Ovary (tissue), 9 donors: ENCODE data around the gene PCBP3. TPM values are rescaled to one million over a fixed set of nuclear protein-coding genes. Genes with fewer than 3 reads are reported as not detected.

ENCODE experiments used
- DNase-seq, 5 donors: peaks; one replicate each; pipeline ENCODE4 v3.0.0-alpha.2; 2019 to 2020
- H3K27ac ChIP-seq, 2 donors: fragments of 200-600 bp; one replicate each; pipeline versions ENCODE4 v1.5.1 to v1.8.0; 2019 to 2022
- H3K27me3 ChIP-seq: fragments of 200-600 bp; one replicate; pipeline ENCODE4 v1.8.0; 2022
- H3K36me3 ChIP-seq: fragments of 200-600 bp; sonication (generic); one replicate; pipeline ENCODE4 v1.5.1; 2019
- H3K4me1 ChIP-seq: one replicate; pipeline ENCODE4 v1.8.1; 2013; ENCODE audit warnings: mild to moderate bottlenecking, moderate library complexity; ENCODE audit not compliant: insufficient read depth
- H3K4me3 ChIP-seq: fragments of 200-600 bp; sonication (generic); one replicate; pipeline ENCODE4 v1.5.1; 2017
- H3K9me3 ChIP-seq, 2 donors: fragments of 200-600 bp in 1 of 2; sonication (generic) in 1 of 2; one replicate each; pipeline versions ENCODE4 v1.5.1 to v1.8.1; 2013 to 2019; ENCODE audit warnings: mild to moderate bottlenecking in 1 of 2, moderate library complexity in 1 of 2
- CTCF ChIP-seq, 3 donors: fragments of 450-650 bp in 2 of 3; fragments of 200-600 bp in 1 of 3; IDR thresholded peaks; one replicate each; pipeline versions ENCODE4 v1.5.1 to v1.8.0; 2016 to 2022; ENCODE audit warnings: antibody characterized with exemption in 3 of 3, mild to moderate bottlenecking in 1 of 3
- EP300 ChIP-seq: sonication (generic); formaldehyde crosslinking; IDR thresholded peaks from one replicate; pipeline ENCODE4 v1.6.1; 2017; ENCODE audit warnings: antibody characterized with exemption
- POLR2A ChIP-seq: fragments of 450-650 bp; IDR thresholded peaks from one replicate; pipeline ENCODE4 v1.6.1; 2017; ENCODE audit warnings: antibody characterized with exemption, mild to moderate bottlenecking, moderate library complexity
- WGBS, 3 donors: extraction: QIAGEN DNeasy Blood & Tissue Kit in 1 of 3; methylation state at CpG; one replicate each; pipeline versions ENCODE4 v1.1.5 to v1.1.7; 2013 to 2017; 5-methylcytosine and 5-hydroxymethylcytosine counted together
- intact Hi-C, 4 donors: fragments of 100-400 bp; cut with DNase I; formaldehyde crosslinking; loops; one replicate each; pipeline versions ENCODE4 v1.11.0 to v1.15.1; 2022 to 2023
- polyA plus RNA-seq, 2 donors: library from polyadenylated mRNA; stranded (reverse); fragments of 200-250 nt in 1 of 2; fragments of 350-450 nt in 1 of 2; fragmentation: Illumina TruSeq in 1 of 2; extraction: RNeasy Lipid Tissue Mini Kit (QIAGEN cat#74804) in 1 of 2; gene quantifications; one replicate each; pipeline ENCODE4 v1.2.3, GENCODE V29; 2013 to 2014
- total RNA-seq, 7 donors: library from RNA; depleted of rRNA in 2 of 7; stranded (reverse); fragments of >200 nt in 2 of 7; fragmentation: NEBNext Ultra II Directional in 3 of 7; extraction: Animal tissue kit (Norgen Biotek cat#: 25700) in 3 of 7; gene quantifications; one replicate each; pipeline versions ENCODE4 v1.1.0 to v1.2.4, GENCODE V29; 2016 to 2023
- donor health status: DM: no; HTN: no; CAD: no; lungs with moderate emphysema.
- donor health status: DM: no; HTN: no; CAD: no.
- donor health status: Bipolar disorder and iron deficiency.
- donor health status: DM: yes; HTN: yes; CAD: no.
- donor health status: DM: no; HTN: no; CAD: no.
- donor health status: DM: yes; HTN: yes; CAD: no.

The PCBP3 gene
- total and polyA plus RNA-seq, 9 donors, result 2.4 to 10.1 (median 5.4) TPM

DNA sequence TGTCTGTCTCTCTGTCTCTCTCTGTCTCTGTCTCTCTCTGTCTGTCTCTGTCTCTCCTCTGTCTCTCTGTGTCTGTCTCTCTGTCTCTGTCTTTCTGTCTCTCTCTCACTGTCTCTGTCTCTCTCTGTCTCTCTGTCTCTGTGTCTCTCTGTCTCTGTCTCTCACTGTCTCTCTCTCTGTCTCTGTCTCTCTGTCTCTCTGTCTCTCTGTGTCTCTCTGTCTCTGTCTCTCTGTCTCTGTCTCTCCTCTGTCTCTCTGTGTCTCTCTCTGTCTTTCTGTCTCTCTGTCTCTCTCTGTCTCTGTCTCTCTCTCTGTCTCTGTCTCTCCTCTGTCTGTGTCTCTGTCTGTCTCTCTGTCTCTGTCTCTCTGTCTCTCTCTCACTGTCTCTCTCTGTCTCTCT, 337.2 kb downstream of the PCBP3 start:
- H3K4me3 ChIP-seq, result peak overlapping the region; percentile 21
- peak overlapping the region; percentile 63 to 74 for H3K27ac ChIP-seq
- TF ChIP-seq POLR2A (no peak), EP300 (no peak), CTCF (IDR thresholded peaks at IDR 0.05) (no peak)
- H3K27me3 ChIP-seq, result no peaks in the 10 kb centered on the region
- no peaks in the 10 kb centered on the region for H3K9me3 ChIP-seq
- intact Hi-C loops, result loop anchor here in 2 of 4 donors (5.0 kb wide), 2 partner anchors 42 to 57 kb away; no protein-coding TSS in a partner anchor
- H3K36me3 ChIP-seq, result no peaks in the 10 kb centered on the region
- DNase-seq, result no peak
- peaks cover 11% of the 10 kb centered on the region for H3K4me1 ChIP-seq

- intact Hi-C loops, result loop anchor here in 2 of 4 donors (5.0 kb wide), 2 partner anchors 41 to 56 kb away; no protein-coding TSS in a partner anchor
Observed at GRCh38 chr21:45981151-45982091, 337.9 kb downstream of the PCBP3 start, which contains the start of gene COL6A1. Gene COL6A1, plus strand, starts transcription at chr21:45981770. Its CDS starts 81 bp downstream, at chr21:45981851.

GRCh38 chr21:45982092-45982757, 338.7 kb downstream of the PCBP3 start:
- peak in 1 of 5 donors; percentile 55 for DNase-seq
- intact Hi-C loops, result loop anchor here in 2 of 4 donors (5.0 kb wide), 2 partner anchors 40 to 55 kb away; no protein-coding TSS in a partner anchor
- WGBS, 3 donors, result 1 to 3% (median 1%) methylated on average over 40 to 45 of the region's 45 CpGs

More at GRCh38 chr21:45981151-45982091, 337.9 kb downstream of the PCBP3 start, which contains the start of gene COL6A1:
- no peaks in the 10 kb centered on the region for H3K9me3 ChIP-seq
- peak within 1 kb of the TSS; percentile 99 for H3K4me3 ChIP-seq
- H3K36me3 ChIP-seq, result no peaks in the 10 kb centered on the region
- H3K27me3 ChIP-seq, result no peaks in the 10 kb centered on the region
- 1 to 2% (median 2%) methylated on average over 39 to 53 of the region's 63 CpGs for WGBS, 3 donors
- TF ChIP-seq POLR2A (peak; percentile 66), CTCF (IDR thresholded peaks at IDR 0.05) (no peak), EP300 (peak; percentile 31)
- DNase-seq, result peak; percentile 87 to 90 (median 89)
- peak within 1 kb of the TSS; percentile 65 to 74 for H3K27ac ChIP-seq
- H3K4me1 ChIP-seq, result peaks cover 13% of the 10 kb centered on the region

More at GRCh38 chr21:45982092-45982757, 338.7 kb downstream of the PCBP3 start:
- Histone ChIP-seq H3K4me1 (peaks cover 15% of the 10 kb centered on the region), H3K27ac (peak overlapping the region; percentile 65 to 71), H3K4me3 (peak overlapping the region; percentile 99), H3K27me3 (no peaks in the 10 kb centered on the region), H3K9me3 (no peaks in the 10 kb centered on the region), H3K36me3 (no peaks in the 10 kb centered on the region)
- TF ChIP-seq EP300 (no peak), POLR2A (peak; percentile 17), CTCF (IDR thresholded peaks at IDR 0.05) (no peak)
